Lower lobe of right lung (tissue), 2 donors: ENCODE results near the gene UNC119B. TPM values are rescaled to one million over a fixed set of nuclear protein-coding genes. Genes with fewer than 3 reads are reported as not detected.

Experiments used
- ATAC-seq, 2 donors: fragments of 200-7000 bp; cut with Tn5 transposase; one replicate each; pipeline ENCODE4 v1.9.1; 2020 to 2022; ENCODE audit warnings: mild to moderate bottlenecking in 2 of 2, moderate library complexity in 2 of 2
- DNase-seq: peaks from one replicate; pipeline ENCODE4 v3.0.0-alpha.2; 2020
- H3K27ac ChIP-seq: fragments of 200-600 bp; one replicate; pipeline ENCODE4 v1.8.0; 2022
- H3K27me3 ChIP-seq: fragments of 200-600 bp; one replicate; pipeline ENCODE4 v1.8.0; 2022; ENCODE audit warnings: low read depth
- H3K36me3 ChIP-seq: fragments of 200-600 bp; one replicate; pipeline ENCODE4 v1.8.0; 2022; ENCODE audit warnings: mild to moderate bottlenecking
- H3K4me1 ChIP-seq: fragments of 200-600 bp; one replicate; pipeline ENCODE4 v1.8.0; 2022
- H3K4me3 ChIP-seq: fragments of 200-600 bp; one replicate; pipeline ENCODE4 v1.8.0; 2022; ENCODE audit warnings: mild to moderate bottlenecking
- H3K9me3 ChIP-seq: fragments of 200-600 bp; one replicate; pipeline ENCODE4 v1.8.0; 2022
- intact Hi-C: fragments of 100-400 bp; cut with DNase I; formaldehyde crosslinking; loops from one replicate; pipeline ENCODE4 v1.11.0; 2022
- total RNA-seq: library from RNA; stranded (reverse); fragmentation: NEBNext Ultra II Directional; extraction: Animal tissue kit (Norgen Biotek cat#: 25700); gene quantifications from one replicate; pipeline ENCODE4 v1.2.1, GENCODE V29; 2021
- TF ChIP-seq, protein P1 (sequence below): fragments of 200-600 bp; IDR thresholded peaks from one replicate; pipeline ENCODE4 v1.8.0; 2022; ENCODE audit warnings: antibody characterized with exemption, mild to moderate bottlenecking
- donor health status: DM: no; HTN: yes; CAD: no; lungs with severe emphysema.

Gene UNC119B
- total RNA-seq, 1 donor from 2014 or later, result 27.1 TPM

GRCh38 chr12:120767071-120768024 is 57.1 kb downstream of the UNC119B start:
- ATAC-seq (peak; percentile 71 to 80), DNase-seq (no peak)
- TF ChIP-seq, protein P1, sequence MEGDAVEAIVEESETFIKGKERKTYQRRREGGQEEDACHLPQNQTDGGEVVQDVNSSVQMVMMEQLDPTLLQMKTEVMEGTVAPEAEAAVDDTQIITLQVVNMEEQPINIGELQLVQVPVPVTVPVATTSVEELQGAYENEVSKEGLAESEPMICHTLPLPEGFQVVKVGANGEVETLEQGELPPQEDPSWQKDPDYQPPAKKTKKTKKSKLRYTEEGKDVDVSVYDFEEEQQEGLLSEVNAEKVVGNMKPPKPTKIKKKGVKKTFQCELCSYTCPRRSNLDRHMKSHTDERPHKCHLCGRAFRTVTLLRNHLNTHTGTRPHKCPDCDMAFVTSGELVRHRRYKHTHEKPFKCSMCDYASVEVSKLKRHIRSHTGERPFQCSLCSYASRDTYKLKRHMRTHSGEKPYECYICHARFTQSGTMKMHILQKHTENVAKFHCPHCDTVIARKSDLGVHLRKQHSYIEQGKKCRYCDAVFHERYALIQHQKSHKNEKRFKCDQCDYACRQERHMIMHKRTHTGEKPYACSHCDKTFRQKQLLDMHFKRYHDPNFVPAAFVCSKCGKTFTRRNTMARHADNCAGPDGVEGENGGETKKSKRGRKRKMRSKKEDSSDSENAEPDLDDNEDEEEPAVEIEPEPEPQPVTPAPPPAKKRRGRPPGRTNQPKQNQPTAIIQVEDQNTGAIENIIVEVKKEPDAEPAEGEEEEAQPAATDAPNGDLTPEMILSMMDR, result no peak
- Histone ChIP-seq H3K9me3 (no peaks in the 10 kb centered on the region), H3K27me3 (no peaks in the 10 kb centered on the region), H3K4me3 (no peak overlapping the region), H3K36me3 (peaks cover 81% of the 10 kb centered on the region), H3K27ac (no peak overlapping the region), H3K4me1 (peaks cover 16% of the 10 kb centered on the region)
- intact Hi-C loops, result no loop called here

GRCh38 chr12:120771097-120771496 is 60.8 kb downstream of the UNC119B start:
- H3K36me3 ChIP-seq, result peaks cover 44% of the 10 kb centered on the region
- TF ChIP-seq, protein P1, result no peak
- intact Hi-C loops, result no loop called here
- H3K4me3 ChIP-seq, result no peak overlapping the region
- DNase-seq, result no peak
- no peak for ATAC-seq
- peaks cover 22% of the 10 kb centered on the region for H3K4me1 ChIP-seq
- no peaks in the 10 kb centered on the region for H3K27me3 ChIP-seq
- no peak overlapping the region for H3K27ac ChIP-seq
- no peaks in the 10 kb centered on the region for H3K9me3 ChIP-seq

Other genes starting within 250 kb of the UNC119B start
- gene SRSF9, start 240.7 kb upstream of the UNC119B start, total RNA-seq, result 115 TPM
- gene DYNLL1, start 214.3 kb upstream of the UNC119B start, total RNA-seq, result 285 TPM
- gene COQ5, start 181.3 kb upstream of the UNC119B start, total RNA-seq, result 24.1 TPM
- 175 TPM for gene RNF10, start 176.1 kb upstream of the UNC119B start, total RNA-seq
- 39.5 TPM for gene POP5, start 129.1 kb upstream of the UNC119B start, total RNA-seq
- gene CABP1, start 69.8 kb upstream of the UNC119B start, total RNA-seq, result 0.30 TPM
- 98.1 TPM for gene MLEC, start 23.3 kb upstream of the UNC119B start, total RNA-seq
- 24.4 TPM for gene ACADS, start 15.4 kb downstream of the UNC119B start, total RNA-seq
- gene SPPL3, start 193.9 kb downstream of the UNC119B start, total RNA-seq, result 44.0 TPM